NCI-H128 (cell line): Measurements from ENCODE around the gene NPIPB9.
"Not testable (repeated sequence)": the region's sequence is repeated elsewhere in the genome, so short reads cannot be mapped to it uniquely, and the experiment has no call there.

Source experiments
- DNase-seq: peaks from one replicate; lab custom pipeline; 2025; ENCODE audit not compliant: unreplicated experiment; lab: John Stamatoyannopoulos, UW

NPIPB9 gene

GRCh38 chr16:28751487-28751886, at the start of gene NPIPB9:
Gene NPIPB9, plus strand, starts transcription at chr16:28751787.
- DNase-seq, result not testable (repeated sequence)

GRCh38 chr16:28704246-28704645, 47.3 kb upstream of the NPIPB9 start:
- DNase-seq, result not testable (repeated sequence)

- DNase-seq, result not testable (repeated sequence)
Observed at GRCh38 chr16:28711220-28712083, 40.1 kb upstream of the NPIPB9 start, which contains the start of gene EIF3C. Gene EIF3C, plus strand, starts transcription at chr16:28711464. Its CDS starts 223 bp downstream, at chr16:28711687.

- not testable (repeated sequence) for DNase-seq
Observed at GRCh38 chr16:28722852-28723650, 28.5 kb upstream of the NPIPB9 start.

DNA sequence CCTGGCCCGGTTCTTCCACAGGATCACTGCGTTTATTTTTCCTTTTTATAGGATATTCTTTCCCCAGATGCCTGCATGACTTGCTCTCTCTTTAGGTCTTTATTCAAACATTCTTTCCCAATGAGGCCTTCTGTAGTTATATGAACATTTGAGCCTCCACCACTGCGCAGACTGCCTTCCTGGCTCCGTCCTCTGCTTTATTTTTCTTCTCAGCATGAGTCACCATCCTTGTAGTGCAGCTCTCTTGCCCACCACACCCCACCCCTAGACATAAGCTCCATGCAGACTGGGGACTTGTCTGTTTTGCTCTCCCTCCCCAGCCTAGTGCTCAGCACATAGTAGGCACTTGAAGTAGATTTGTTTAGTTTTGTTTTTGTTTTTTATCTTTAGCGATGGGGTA, 20.3 kb upstream of the NPIPB9 start:
- DNase-seq, result not testable (repeated sequence)

DNA sequence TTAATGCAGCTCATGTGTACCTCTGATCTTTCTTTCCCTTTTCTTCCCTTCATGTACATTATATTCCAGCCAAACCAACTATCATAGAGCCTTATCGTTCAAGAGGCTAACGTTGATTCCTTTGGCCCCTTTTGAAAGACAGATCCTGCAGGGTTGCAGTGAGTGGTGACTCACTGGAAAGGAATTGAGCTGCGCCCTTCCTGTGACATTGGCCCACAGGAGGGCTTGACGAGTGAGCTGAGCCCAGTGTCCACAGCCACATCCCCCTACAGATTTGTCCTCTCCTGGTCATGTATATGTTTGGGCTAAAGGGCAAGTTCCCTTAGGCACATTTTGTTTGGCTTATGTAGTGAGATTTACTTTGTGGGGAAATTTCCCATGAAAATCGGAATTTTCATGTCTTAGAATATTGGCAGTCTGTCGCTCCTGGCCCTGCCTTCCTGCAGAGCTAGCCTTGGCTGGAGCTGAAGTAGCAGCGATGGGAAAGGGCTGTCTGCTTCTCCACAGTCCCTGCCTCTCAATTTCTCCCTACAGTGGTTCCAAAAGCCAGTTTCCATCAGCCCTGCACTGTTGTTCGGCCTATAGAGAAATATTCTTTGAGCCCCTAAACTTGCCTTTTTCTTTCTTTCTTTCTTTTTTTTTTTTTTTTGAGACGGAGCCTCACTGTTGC, 19.0 kb upstream of the NPIPB9 start:
- DNase-seq, result not testable (repeated sequence)

GRCh38 chr16:28739787-28740186, 11.8 kb upstream of the NPIPB9 start:
- DNase-seq, result not testable (repeated sequence)

DNA sequence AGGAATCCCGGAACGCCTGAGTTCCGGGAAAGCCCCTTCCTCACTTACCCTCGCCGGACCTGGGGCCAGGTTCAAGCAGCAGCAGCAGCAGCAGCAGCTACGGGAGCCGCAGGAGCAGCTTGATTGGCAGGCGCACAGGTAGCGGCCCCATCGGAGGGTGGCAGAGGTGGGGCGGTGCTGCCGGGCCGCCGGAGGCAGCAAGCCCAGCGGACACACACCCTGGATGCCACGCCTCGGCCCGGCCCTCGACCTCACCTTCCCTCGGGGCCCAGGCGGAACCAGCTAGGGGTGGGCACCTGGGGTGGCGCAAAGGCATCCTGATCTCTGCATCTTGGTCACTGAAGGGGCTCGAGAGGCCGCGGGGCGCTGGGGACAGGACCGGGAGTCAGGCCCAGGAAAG, 11.0 kb upstream of the NPIPB9 start:
- DNase-seq, result not testable (repeated sequence)

- DNase-seq, result not testable (repeated sequence)
Observed at GRCh38 chr16:28741295-28741694, 10.3 kb upstream of the NPIPB9 start.

DNA sequence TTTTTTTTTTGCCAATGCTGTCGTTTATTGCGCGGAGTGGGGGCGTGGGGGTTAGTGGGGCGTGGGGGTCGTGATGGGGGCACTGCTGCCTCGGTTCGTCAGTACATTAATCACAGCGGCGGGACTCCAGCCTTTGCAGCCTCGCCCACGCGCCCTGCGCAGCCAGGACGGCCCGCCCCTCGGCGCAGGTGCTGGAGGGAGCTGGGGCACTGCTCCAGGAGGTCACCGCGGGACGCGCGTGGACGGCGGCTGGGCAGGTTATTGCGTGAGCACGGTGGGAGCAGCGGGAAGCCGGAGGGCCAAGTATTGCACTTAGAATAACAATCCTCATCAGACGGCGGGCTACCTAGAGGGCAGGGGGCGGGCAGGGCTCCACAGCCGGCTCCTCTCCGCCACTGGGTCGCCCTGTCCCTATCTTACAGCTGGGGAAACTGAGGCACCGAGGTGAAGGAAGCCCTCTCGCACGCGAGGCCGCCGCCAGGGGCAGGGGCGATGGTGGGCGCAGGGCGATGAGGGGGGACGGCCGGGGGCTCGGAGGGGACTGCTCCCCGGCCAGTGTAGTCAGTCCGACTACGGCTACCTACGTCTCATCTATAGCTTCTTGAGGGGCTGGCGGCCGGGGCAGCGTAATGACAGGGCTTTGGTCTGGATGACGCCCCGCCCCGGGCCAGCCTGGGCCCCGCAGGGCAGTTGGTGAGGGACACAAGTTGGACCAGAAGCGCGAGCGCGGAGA, 4.8 kb upstream of the NPIPB9 start:
- not testable (repeated sequence) for DNase-seq

- not testable (repeated sequence) for DNase-seq
Observed at GRCh38 chr16:28749997-28750465, 1.6 kb upstream of the NPIPB9 start.

DNA sequence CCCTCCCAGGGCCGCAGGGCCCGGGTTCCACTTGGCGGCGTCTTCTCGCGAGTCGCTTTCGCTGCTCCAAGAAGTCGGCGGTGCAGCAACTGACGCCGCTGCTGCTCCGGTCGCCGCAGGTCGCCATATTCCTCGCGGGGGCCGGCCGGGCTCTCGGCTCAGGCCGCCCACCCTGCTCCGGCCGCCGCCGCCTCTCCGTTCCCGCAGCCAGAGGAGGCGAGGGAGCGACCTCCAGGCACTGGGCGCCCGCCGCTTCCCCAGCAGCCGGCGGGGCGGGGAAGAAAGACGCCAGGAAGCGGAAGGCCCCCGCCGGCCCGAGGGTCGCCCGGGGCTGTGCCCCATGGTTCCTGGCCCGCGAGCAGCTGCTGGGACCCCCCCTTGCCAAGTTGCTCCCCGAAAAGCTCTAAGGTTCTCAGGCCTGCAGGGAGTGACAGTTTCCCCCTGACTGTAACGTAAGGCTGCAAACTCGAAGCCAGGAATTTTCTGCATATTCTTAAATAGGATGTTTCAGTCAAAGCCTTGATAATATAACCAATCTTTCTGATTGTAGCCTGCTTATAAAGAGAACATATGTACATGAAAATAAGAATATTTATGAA, 1.0 kb upstream of the NPIPB9 start:
- DNase-seq, result not testable (repeated sequence)

DNA sequence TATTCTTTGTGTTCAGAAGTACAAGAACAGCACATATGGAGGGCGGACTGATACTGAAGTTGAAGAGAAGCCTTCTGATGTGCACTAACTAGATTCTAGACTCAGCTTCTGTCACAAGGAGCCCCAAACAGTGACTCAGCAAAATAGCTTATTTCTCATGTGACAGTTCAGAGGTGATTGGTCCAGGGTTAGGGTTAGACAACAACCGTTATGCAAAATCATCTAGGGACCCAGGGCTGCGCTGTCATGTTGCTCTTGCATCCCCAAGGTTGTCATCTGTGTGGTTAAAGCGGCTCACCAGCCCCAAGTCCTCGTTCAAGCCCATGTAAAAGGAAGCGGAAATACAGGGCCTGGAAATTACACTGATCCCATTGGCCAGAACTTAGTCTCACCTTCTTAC, 30.1 kb downstream of the NPIPB9 start:
- not testable (repeated sequence) for DNase-seq

DNA sequence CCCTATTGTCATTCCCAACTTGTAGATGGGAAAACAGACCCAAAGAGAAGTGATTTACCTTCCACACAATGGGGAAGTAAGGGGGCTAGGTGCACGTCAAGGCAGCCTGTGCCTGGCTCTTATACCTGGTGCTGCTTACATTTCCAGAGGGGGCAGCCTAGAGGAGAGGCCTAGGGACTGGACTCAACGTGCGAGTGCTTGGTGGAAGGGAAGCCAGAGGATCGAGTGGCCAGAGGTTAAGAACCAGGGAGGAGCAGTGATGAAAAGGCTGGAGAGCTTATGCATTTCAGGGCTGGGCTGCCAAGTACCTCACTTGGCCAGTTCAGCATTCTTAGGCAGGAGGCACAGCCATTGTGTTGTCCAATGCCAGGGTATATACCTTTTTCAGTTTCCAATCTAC, 30.8 kb downstream of the NPIPB9 start:
- not testable (repeated sequence) for DNase-seq

GRCh38 chr16:28802235-28803019, 50.8 kb downstream of the NPIPB9 start:
- DNase-seq, result not testable (repeated sequence)

GRCh38 chr16:28807445-28808120, 56.0 kb downstream of the NPIPB9 start:
- not testable (repeated sequence) for DNase-seq

DNA sequence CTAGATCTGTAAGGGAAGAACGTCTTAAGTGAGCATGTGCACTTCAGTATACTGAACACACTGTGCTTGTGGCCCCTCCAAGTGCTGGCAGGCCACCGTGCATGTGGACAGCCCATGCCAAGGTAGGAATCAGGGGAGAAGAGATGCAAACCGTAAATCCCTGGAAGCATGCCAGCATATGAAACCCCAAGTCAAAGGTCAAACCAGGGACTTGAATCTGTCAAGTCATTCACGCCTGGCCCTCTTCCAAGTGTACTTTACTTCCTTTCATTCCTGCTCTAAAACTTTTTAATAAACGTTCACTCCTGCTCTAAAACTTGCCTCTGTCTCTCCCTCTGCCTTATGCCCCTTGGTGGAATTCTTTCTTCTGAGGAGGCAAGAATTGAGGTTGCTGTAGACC, 68.4 kb downstream of the NPIPB9 start:
- no peak for DNase-seq

DNA sequence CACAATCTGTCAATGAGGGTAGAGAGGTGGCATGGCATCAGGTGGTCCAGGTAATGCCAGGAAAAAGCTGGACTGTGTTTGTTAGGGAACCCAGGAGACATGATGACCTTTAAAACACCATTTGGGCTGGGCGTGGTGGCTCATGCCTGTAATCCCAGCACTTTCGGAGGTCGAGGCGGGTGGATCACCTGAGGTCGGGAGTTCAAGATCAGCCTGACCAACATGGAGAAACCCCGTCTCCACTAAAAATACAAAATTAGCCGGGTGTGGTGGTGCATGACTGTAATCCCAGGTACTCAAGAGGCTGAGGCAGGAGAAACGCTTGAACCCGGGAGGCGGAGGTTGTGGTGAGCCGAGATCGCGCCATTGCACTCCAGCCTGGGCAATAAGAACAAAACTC, 69.0 kb downstream of the NPIPB9 start:
- DNase-seq, result not testable (repeated sequence)
